Hepatocyte (in vitro differentiated cells): ENCODE results near the gene DNAH6. TPM values are rescaled to one million over a fixed set of nuclear protein-coding genes. Genes with fewer than 3 reads are reported as not detected.

Source experiments
- DNase-seq: peaks from one replicate; pipeline ENCODE4 v3.0.0-alpha.2; 2016; ENCODE audit warnings: low spot score
- H2AFZ ChIP-seq: fragments of 200-600 bp; sonication (generic); 2 replicates; pipeline ENCODE4 v1.6.0; 2016; ENCODE audit warnings: antibody characterized with exemption, mild to moderate bottlenecking
- H3K27ac ChIP-seq: fragments of 200-600 bp; sonication (generic); 2 replicates; pipeline ENCODE4 v1.5.1; 2016; ENCODE audit warnings: mild to moderate bottlenecking
- H3K27me3 ChIP-seq: fragments of 200-600 bp; sonication (generic); 2 replicates; pipeline ENCODE4 v1.6.1; 2016
- H3K36me3 ChIP-seq: fragments of 200-600 bp; sonication (generic); replicated peaks from 2 replicates; pipeline ENCODE4 v1.5.1; 2016; ENCODE audit warnings: low read depth; ENCODE audit not compliant: insufficient read depth
- H3K4me1 ChIP-seq: fragments of 200-600 bp; sonication (generic); 2 replicates; pipeline ENCODE4 v1.5.1; 2016; ENCODE audit warnings: mild to moderate bottlenecking, moderate library complexity; ENCODE audit not compliant: insufficient read depth
- H3K4me2 ChIP-seq: fragments of 200-600 bp; sonication (generic); 2 replicates; pipeline ENCODE4 v1.6.0; 2016
- H3K4me3 ChIP-seq: fragments of 200-600 bp; sonication (generic); 2 replicates; pipeline ENCODE4 v1.5.1; 2016; ENCODE audit warnings: mild to moderate bottlenecking
- H3K79me2 ChIP-seq: fragments of 200-600 bp; sonication (generic); 2 replicates; pipeline ENCODE4 v1.6.0; 2017; ENCODE audit warnings: mild to moderate bottlenecking
- H3K9me2 ChIP-seq: fragments of 200-600 bp; sonication (generic); replicated peaks from 2 replicates; pipeline ENCODE4 v1.6.0; 2017; ENCODE audit warnings: mild to moderate bottlenecking; ENCODE audit not compliant: insufficient read depth
- H3K9me3 ChIP-seq: fragments of 200-600 bp; sonication (generic); 2 replicates; pipeline ENCODE4 v1.5.1; 2016; ENCODE audit warnings: low read depth, mild to moderate bottlenecking
- H4K20me1 ChIP-seq: fragments of 200-600 bp; sonication (generic); 2 replicates; pipeline ENCODE4 v1.6.0; 2016; ENCODE audit warnings: mild to moderate bottlenecking; ENCODE audit not compliant: insufficient read depth, poor library complexity, severe bottlenecking
- EZH2 ChIP-seq: fragments of 200-600 bp; sonication (generic); IDR thresholded peaks from 2 replicates; pipeline ENCODE4 v1.6.1; 2016; ENCODE audit warnings: antibody characterized with exemption, mild to moderate bottlenecking, borderline replicate concordance
- EZH2phosphoT487 ChIP-seq: fragments of 200-600 bp; sonication (generic); IDR thresholded peaks from one replicate; pipeline ENCODE4 v1.6.1; 2018; ENCODE audit warnings: antibody characterized with exemption, mild to moderate bottlenecking, low read depth, moderate library complexity; ENCODE audit not compliant: unreplicated experiment, severe bottlenecking
- WGBS: methylation state at CpG from one replicate; pipeline ENCODE4 v1.1.6; 2016; ENCODE audit warnings: low lambda C conversion rate; ENCODE audit errors: missing lambda C conversion rate; 5-methylcytosine and 5-hydroxymethylcytosine counted together
- polyA plus RNA-seq: library from polyadenylated mRNA; unstranded; fragments of >200 nt; fragmentation: Nextera tagmentation; extraction: Ambion mirVana; gene quantifications from 2 replicates; pipeline ENCODE4 v1.2.1, GENCODE V29; 2016
- total RNA-seq: library from RNA; depleted of rRNA; stranded (reverse); fragments of >200 nt; gene quantifications from 2 replicates; pipeline ENCODE4 v1.2.3, GENCODE V29; 2014
- TF ChIP-seq, protein P1 (sequence below): fragments of 200-600 bp; sonication (generic); IDR thresholded peaks from 2 replicates; pipeline ENCODE4 v1.5.1; 2016; ENCODE audit warnings: antibody characterized with exemption, mild to moderate bottlenecking; ENCODE audit not compliant: poor library complexity

Gene DNAH6
- total and polyA plus RNA-seq, 2 experiments from 2014 or later = 1.0 to 1.2 TPM

DNA sequence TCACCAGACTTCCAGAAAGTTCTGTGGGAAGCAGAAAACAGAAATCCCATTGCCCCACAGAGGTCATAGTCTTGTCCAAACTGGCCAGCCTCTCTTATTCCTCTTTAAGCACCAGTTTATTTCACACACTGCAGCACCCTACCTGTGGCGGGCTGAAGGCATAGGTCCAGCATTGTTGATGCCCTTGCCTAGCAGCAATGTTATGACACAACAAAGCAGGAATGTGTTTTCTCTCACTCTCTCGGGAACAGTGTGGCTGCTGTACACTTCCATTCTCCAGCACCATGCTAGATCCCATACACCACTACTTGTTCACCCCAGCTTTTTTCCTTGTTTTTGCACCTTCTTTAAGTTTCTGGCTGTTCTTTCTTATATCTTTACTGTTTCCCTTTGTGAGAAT lies 181.6 kb downstream of the DNAH6 start:
- Histone ChIP-seq H3K27ac (no peak overlapping the region), H3K4me1 (peaks cover 5% of the 10 kb centered on the region), H3K79me2 (no peaks in the 10 kb centered on the region), H3K27me3 (no peaks in the 10 kb centered on the region), H3K9me2 (no peaks in the 10 kb centered on the region), H2AFZ (no peak overlapping the region), H3K9me3 (no peaks in the 10 kb centered on the region), H3K36me3 (no peaks in the 10 kb centered on the region), H3K4me3 (no peak overlapping the region), H3K4me2 (no peak overlapping the region), H4K20me1 (no peaks in the 10 kb centered on the region)
- 69% methylated on average over 2 of the region's 2 CpGs for WGBS
- no peak for DNase-seq
- TF ChIP-seq, protein P1, sequence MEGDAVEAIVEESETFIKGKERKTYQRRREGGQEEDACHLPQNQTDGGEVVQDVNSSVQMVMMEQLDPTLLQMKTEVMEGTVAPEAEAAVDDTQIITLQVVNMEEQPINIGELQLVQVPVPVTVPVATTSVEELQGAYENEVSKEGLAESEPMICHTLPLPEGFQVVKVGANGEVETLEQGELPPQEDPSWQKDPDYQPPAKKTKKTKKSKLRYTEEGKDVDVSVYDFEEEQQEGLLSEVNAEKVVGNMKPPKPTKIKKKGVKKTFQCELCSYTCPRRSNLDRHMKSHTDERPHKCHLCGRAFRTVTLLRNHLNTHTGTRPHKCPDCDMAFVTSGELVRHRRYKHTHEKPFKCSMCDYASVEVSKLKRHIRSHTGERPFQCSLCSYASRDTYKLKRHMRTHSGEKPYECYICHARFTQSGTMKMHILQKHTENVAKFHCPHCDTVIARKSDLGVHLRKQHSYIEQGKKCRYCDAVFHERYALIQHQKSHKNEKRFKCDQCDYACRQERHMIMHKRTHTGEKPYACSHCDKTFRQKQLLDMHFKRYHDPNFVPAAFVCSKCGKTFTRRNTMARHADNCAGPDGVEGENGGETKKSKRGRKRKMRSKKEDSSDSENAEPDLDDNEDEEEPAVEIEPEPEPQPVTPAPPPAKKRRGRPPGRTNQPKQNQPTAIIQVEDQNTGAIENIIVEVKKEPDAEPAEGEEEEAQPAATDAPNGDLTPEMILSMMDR = no peak
- TF ChIP-seq EZH2phosphoT487 = no peak

DNA sequence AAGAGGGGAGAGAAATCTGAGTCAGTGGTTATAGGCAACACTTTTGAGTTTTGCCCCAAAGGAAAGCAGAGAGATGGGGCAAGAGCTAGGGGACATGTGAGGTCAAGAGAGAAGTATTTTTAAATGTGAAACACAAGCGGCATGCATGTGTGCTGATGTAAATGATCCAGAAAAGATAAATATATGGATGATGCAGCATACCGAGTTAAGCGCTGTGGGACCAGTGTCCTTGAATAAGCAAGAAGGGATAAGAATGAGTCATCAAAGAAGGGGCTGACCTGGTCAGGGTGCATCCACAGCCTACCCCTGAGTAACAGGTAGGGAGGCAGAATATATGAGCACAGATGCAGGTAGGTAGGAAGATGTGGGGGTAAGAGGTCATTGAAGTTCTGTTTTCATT lies 183.7 kb downstream of the DNAH6 start:
- H3K4me1 ChIP-seq = no peaks in the 10 kb centered on the region
- no peak for DNase-seq
- no peaks in the 10 kb centered on the region for H3K27me3 ChIP-seq
- H3K9me3 ChIP-seq = no peaks in the 10 kb centered on the region
- no peaks in the 10 kb centered on the region for H3K79me2 ChIP-seq
- H3K4me3 ChIP-seq = no peak overlapping the region
- no peaks in the 10 kb centered on the region for H4K20me1 ChIP-seq
- TF ChIP-seq, protein P1 = no peak
- TF ChIP-seq EZH2 (no peak), EZH2phosphoT487 (no peak)
- H3K4me2 ChIP-seq = no peak overlapping the region
- H3K9me2 ChIP-seq = no peaks in the 10 kb centered on the region
- WGBS = 95% methylated on average over 3 of the region's 3 CpGs
- no peak overlapping the region for H2AFZ ChIP-seq
- no peaks in the 10 kb centered on the region for H3K36me3 ChIP-seq
- no peak overlapping the region for H3K27ac ChIP-seq

DNA sequence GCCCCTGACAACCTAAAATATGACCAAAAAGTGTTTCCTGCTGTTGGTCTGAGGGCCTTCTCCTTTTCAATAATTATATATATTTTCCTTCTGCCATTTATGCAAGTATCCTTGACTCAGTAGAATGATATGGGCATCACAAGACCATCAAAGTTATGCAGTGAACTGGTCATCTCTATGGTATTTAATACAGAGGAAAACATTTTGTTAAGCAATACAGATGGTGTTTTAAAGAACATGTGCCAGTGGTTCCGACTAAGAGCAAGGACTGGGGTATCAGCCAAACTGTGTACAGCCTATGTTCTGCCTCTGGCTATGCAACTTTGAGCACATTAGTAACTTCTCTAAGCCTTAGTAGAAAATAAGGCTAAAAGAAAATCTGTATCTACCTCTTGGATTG lies 185.6 kb downstream of the DNAH6 start:
- H3K9me3 ChIP-seq = no peaks in the 10 kb centered on the region
- no peak overlapping the region for H3K27ac ChIP-seq
- 44% methylated on average over 1 of the region's 1 CpG for WGBS
- H2AFZ ChIP-seq = no peak overlapping the region
- no peaks in the 10 kb centered on the region for H3K79me2 ChIP-seq
- no peaks in the 10 kb centered on the region for H4K20me1 ChIP-seq
- no peaks in the 10 kb centered on the region for H3K27me3 ChIP-seq
- no peak overlapping the region for H3K4me2 ChIP-seq
- H3K9me2 ChIP-seq = no peaks in the 10 kb centered on the region
- no peak for DNase-seq
- H3K36me3 ChIP-seq = no peaks in the 10 kb centered on the region
- no peaks in the 10 kb centered on the region for H3K4me1 ChIP-seq
- TF ChIP-seq, protein P1 = no peak
- TF ChIP-seq EZH2 (no peak), EZH2phosphoT487 (no peak)
- H3K4me3 ChIP-seq = no peak overlapping the region

DNA sequence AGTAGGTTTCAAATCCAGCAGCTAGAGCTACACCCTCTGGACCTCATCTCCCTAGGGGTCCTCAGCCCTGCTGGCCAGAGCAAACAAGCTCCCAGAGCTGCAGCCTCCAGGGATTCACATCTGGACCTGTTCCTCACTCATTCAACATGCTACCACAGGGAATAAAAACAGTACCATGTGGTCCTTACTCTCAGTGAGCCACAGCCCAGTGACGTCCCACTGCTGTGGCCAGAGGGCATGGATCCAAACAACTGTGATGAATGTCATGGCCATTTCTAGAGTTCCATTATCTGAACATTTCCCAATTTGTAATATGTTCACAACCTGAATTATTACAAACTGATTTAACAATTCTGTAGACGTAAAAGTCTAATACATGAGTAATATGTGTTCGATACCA lies 186.6 kb downstream of the DNAH6 start:
- WGBS = 95% methylated on average over 3 of the region's 3 CpGs
- TF ChIP-seq, protein P1 = no peak
- TF ChIP-seq EZH2phosphoT487 = no peak
- no peak for TF ChIP-seq EZH2
- no peak for DNase-seq
- Histone ChIP-seq H4K20me1 (no peaks in the 10 kb centered on the region), H3K9me2 (no peaks in the 10 kb centered on the region), H2AFZ (no peak overlapping the region), H3K9me3 (no peaks in the 10 kb centered on the region), H3K4me2 (no peak overlapping the region), H3K4me1 (no peaks in the 10 kb centered on the region), H3K4me3 (no peak overlapping the region), H3K79me2 (no peaks in the 10 kb centered on the region), H3K27me3 (no peaks in the 10 kb centered on the region), H3K27ac (no peak overlapping the region), H3K36me3 (no peaks in the 10 kb centered on the region)
